Nephron progenitor cell (in vitro differentiated cells): ENCODE data around the gene ACVR1B.
A peak's percentile ranks its signal among the peaks of the same experiment; 100 is the strongest.

ENCODE experiments used
- DNase-seq: peaks from one replicate; pipeline ENCODE4 v3.0.0; 2021
- H3K27ac Mint-ChIP-seq: 2 replicates; pipeline ENCODE4 v1.8.0; 2021; ENCODE audit warnings: mild to moderate bottlenecking, moderate library complexity, mixed read lengths
- H3K27me3 Mint-ChIP-seq: 2 replicates; pipeline ENCODE4 v1.8.0; 2021; ENCODE audit warnings: mild to moderate bottlenecking, low read depth, mixed read lengths; ENCODE audit not compliant: poor library complexity
- H3K36me3 Mint-ChIP-seq: 2 replicates; pipeline ENCODE4 v1.8.0; 2021; ENCODE audit warnings: low read depth, mixed read lengths
- H3K4me1 Mint-ChIP-seq: 2 replicates; pipeline ENCODE4 v1.8.0; 2021; ENCODE audit warnings: mixed read lengths
- H3K4me3 Mint-ChIP-seq: 2 replicates; pipeline ENCODE4 v1.8.0; 2021; ENCODE audit warnings: mild to moderate bottlenecking, moderate library complexity, mixed read lengths
- H3K9me3 Mint-ChIP-seq: 2 replicates; pipeline ENCODE4 v1.8.0; 2021; ENCODE audit warnings: mild to moderate bottlenecking, moderate library complexity, mixed read lengths
- CTCF ChIP-seq: fragments of 200-600 bp; sonication (generic); IDR thresholded peaks from 2 replicates; pipeline ENCODE4 v1.5.0; 2021; ENCODE audit warnings: antibody characterized with exemption

Gene ACVR1B

GRCh38 chr12:51962737-51963136 is 11.2 kb downstream of the ACVR1B start:
- peaks cover 12% of the 10 kb centered on the region for H3K4me1 Mint-ChIP-seq
- H3K4me3 Mint-ChIP-seq, result no peak overlapping the region
- peaks cover 71% of the 10 kb centered on the region for H3K36me3 Mint-ChIP-seq
- peaks cover 36% of the 10 kb centered on the region for H3K9me3 Mint-ChIP-seq
- no peaks in the 10 kb centered on the region for H3K27me3 Mint-ChIP-seq
- H3K27ac Mint-ChIP-seq, result peak overlapping the region; percentile 8
- TF ChIP-seq CTCF, result no peak
- no peak for DNase-seq

- Mint-ChIP-seq H3K36me3 (peaks cover 66% of the 10 kb centered on the region), H3K27ac (no peak overlapping the region), H3K27me3 (no peaks in the 10 kb centered on the region), H3K9me3 (peaks cover 36% of the 10 kb centered on the region), H3K4me1 (peaks cover 12% of the 10 kb centered on the region), H3K4me3 (no peak overlapping the region)
- no peak for TF ChIP-seq CTCF
- DNase-seq, result no peak
These were observed 12.0 kb downstream of the ACVR1B start for GRCh38 chr12:51963477-51963876.

- Mint-ChIP-seq H3K36me3 (peaks cover 29% of the 10 kb centered on the region), H3K4me1 (peaks cover 44% of the 10 kb centered on the region), H3K27me3 (no peaks in the 10 kb centered on the region), H3K4me3 (no peak overlapping the region), H3K9me3 (peaks cover 16% of the 10 kb centered on the region), H3K27ac (peak overlapping the region; percentile 21)
- DNase-seq, result no peak
- TF ChIP-seq CTCF, result no peak
These were observed 18.1 kb downstream of the ACVR1B start for GRCh38 chr12:51969643-51970042.

DNA sequence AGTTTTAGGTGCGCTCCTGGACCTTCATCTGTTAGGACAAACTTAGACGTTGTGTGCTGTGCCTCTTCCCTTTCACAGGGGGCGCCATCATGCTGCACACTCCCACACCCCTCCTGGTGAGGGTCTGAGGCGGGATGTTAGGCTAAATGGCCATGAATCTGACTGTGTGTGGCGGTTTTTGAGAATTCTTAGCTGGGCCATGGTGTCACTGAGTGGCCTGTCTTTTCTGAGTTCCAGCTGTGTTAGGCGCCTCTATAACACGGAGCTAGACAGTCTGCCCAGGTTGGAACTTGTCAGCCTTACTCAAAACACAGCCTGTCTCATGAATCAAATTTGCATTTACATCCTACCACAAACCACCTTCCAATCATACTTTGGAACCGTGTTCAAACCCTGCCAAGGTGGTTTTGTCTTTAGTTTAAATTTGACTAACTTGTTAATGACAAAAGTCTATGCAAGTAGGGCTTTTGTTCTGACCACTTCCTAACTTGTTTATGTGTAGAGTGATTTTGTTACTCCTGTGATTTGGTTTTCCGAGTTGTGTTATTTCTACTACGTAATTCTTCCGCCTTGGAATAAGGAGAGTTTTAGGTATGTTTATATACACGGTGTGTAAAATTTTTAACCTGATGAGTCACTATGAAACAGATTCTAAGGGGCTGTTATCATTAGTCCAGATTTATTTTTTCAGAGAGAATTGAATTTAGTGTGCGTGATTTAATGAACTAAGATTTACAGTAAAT is 19.6 kb downstream of the ACVR1B start:
- Mint-ChIP-seq H3K4me1 (peaks cover 45% of the 10 kb centered on the region), H3K4me3 (no peak overlapping the region), H3K9me3 (peaks cover 2% of the 10 kb centered on the region), H3K27me3 (no peaks in the 10 kb centered on the region), H3K27ac (no peak overlapping the region), H3K36me3 (peaks cover 27% of the 10 kb centered on the region)
- TF ChIP-seq CTCF, result peak; percentile 59
- peak; percentile 31 for DNase-seq

GRCh38 chr12:51971679-51972421 is 20.4 kb downstream of the ACVR1B start:
- H3K9me3 Mint-ChIP-seq, result no peaks in the 10 kb centered on the region
- peaks cover 30% of the 10 kb centered on the region for H3K36me3 Mint-ChIP-seq
- TF ChIP-seq CTCF, result no peak
- no peak overlapping the region for H3K27ac Mint-ChIP-seq
- peaks cover 45% of the 10 kb centered on the region for H3K4me1 Mint-ChIP-seq
- no peak overlapping the region for H3K4me3 Mint-ChIP-seq
- DNase-seq, result no peak
- H3K27me3 Mint-ChIP-seq, result no peaks in the 10 kb centered on the region
